GM19397 (cell line): Measurements from ENCODE around the gene IGSF21.
"Not testable (repeated sequence)": the region's sequence is repeated elsewhere in the genome, so short reads cannot be mapped to it uniquely, and the experiment has no call there.

ENCODE experiments used
- ATAC-seq: cut with Tn5 transposase; IDR thresholded peaks from one replicate; pipeline ENCODE4 v1.9.1; 2021; ENCODE audit warnings: mild to moderate bottlenecking, moderate library complexity; ENCODE audit not compliant: unreplicated experiment

The IGSF21 gene

GRCh38 chr1:18414321-18414720 is 306.7 kb downstream of the IGSF21 start:
- ATAC-seq = no peak

- ATAC-seq = no peak
Observed at GRCh38 chr1:18414872-18415447, 307.4 kb downstream of the IGSF21 start.

- ATAC-seq = no peak
Observed at GRCh38 chr1:18415448-18416027, 307.9 kb downstream of the IGSF21 start.

GRCh38 chr1:18416126-18416525 is 308.5 kb downstream of the IGSF21 start:
- ATAC-seq = not testable (repeated sequence)

GRCh38 chr1:18417316-18418269 is 310.0 kb downstream of the IGSF21 start:
- ATAC-seq = no peak

- ATAC-seq = no peak
Observed at GRCh38 chr1:18419113-18419844, 311.7 kb downstream of the IGSF21 start.

- ATAC-seq = no peak
Observed at GRCh38 chr1:18419845-18420184, 312.2 kb downstream of the IGSF21 start.

GRCh38 chr1:18422076-18422777 is 314.6 kb downstream of the IGSF21 start:
- ATAC-seq = no peak

- no peak for ATAC-seq
Observed at GRCh38 chr1:18422954-18423353, 315.4 kb downstream of the IGSF21 start.

- no peak for ATAC-seq
Observed at GRCh38 chr1:18426580-18426979, 319.0 kb downstream of the IGSF21 start.
